ENCODE measurements around the gene DIS3L2.
"Not testable (repeated sequence)": the region's sequence is repeated elsewhere in the genome, so short reads cannot be mapped to it uniquely, and the experiment has no call there.

Gene DIS3L2

DNA sequence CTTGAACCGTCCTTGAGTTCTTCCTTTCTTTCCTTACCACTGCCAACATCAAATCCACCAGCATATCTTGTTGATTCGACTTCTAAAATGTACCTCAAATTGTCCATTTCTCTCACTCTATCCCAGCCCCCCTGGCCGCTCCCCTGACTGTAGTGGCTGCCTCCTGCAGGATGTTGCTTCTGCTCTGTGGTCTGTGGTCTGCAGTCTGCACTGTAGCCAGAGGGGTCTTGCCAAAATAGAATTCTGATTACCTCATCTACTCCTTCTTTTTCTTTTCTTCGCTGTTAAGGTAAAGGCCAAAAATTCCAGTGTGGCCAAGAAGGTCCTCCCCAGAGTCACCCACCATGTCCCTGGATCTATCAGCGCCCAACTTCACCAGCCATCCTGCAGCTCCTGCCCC, 337.6 kb downstream of the DIS3L2 start:
- Mint-ChIP-seq H3K4me1 (ENCODE audit: low read depth) (peaks cover 35% of the 10 kb centered on the region), H3K27me3 (no peaks in the 10 kb centered on the region), H3K9me3 (ENCODE audit: low read depth) (no peaks in the 10 kb centered on the region), H3K4me3 (peak overlapping the region; percentile 10), H3K36me3 (peaks cover 19% of the 10 kb centered on the region), H3K27ac (peak overlapping the region; percentile 2)

DNA sequence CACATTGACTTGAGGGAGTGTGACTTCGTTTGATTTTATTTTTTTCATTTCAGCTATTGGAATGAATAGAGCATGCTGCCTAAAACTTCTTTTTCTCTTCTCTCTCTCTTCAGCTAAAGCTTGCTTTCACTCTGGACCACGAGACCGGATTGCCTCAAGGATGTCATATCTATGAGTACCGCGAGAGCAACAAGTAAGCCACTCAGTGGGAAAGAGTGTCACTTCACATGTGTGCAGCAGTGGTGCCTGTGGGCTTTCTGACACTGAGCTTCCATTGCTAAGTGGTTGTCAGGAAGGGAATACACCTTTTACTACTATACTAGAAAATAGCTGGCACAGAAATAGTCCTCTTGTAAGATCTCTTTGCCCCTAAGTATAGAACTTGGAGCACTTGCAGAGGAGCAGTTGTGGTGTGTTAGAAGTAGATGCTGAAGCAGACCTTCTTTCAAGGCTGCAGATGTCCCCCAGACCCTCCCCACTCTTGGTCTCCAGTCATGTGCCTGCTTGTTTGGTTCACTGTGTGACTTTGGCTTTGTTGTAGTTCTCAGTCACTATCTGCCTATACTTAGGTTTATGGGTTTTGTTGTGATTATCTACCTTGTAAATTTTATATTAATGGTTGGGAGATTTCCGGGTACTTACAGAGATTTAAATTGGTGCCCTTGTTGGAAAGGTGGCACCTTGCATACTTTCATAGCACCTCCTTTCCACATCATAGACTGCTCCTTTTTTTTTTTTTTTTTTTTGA, 338.6 kb downstream of the DIS3L2 start:
- Mint-ChIP-seq H3K4me1 (ENCODE audit: low read depth) (peaks cover 33% of the 10 kb centered on the region), H3K4me3 (peak overlapping the region; percentile 36), H3K27ac (peak overlapping the region; percentile 50), H3K9me3 (ENCODE audit: low read depth) (no peaks in the 10 kb centered on the region), H3K36me3 (peaks cover 22% of the 10 kb centered on the region), H3K27me3 (no peaks in the 10 kb centered on the region)

DNA sequence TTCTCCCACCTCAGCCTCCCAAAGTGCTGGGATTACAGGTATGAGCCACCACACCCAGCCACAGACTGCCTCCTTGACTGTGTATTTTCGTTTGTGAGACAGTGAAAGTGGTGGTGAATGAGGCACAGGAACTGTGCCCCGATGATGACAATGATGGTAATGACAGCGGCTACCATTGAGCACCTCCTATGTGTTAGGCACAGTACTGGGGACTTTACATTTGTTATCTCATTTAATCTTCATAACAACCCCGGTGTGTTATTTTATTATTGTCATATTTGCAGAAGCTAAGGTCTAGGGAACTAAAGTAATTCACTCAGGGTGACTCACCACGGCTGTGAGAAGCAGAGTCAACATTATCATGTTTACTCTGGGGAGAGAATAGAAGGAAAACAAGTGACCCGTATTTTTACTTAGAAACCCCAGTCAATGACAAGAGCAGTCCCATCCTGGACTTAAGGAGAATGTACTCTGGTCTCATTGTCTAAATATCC, 339.4 kb downstream of the DIS3L2 start:
- Mint-ChIP-seq H3K27me3 (no peaks in the 10 kb centered on the region), H3K4me1 (ENCODE audit: low read depth) (peaks cover 33% of the 10 kb centered on the region), H3K36me3 (peaks cover 22% of the 10 kb centered on the region), H3K27ac (no peak overlapping the region), H3K9me3 (ENCODE audit: low read depth) (no peaks in the 10 kb centered on the region), H3K4me3 (no peak overlapping the region)

DNA sequence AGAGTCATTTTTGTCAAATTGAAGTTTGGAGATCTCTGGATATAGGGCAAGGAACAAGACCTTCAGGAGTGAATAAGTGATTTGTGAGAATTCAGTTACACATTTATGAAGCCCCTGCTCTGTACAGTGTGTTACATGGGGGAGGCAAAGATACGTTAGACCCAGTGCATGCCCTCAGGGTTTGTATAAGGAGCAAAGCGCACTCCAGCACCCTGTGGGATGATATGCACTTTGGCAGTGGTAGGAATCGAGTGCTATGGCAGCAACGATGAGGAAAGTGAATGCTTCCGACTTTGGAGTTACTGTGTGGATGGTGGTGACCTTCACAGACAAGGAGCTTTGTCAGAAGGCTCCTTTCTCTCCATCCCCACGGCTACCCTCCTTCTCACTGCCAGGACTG, 342.7 kb downstream of the DIS3L2 start:
- H3K4me3 Mint-ChIP-seq: no peak overlapping the region
- no peak overlapping the region for H3K27ac Mint-ChIP-seq
- peaks cover 46% of the 10 kb centered on the region for H3K4me1 Mint-ChIP-seq (ENCODE audit: low read depth)

DNA sequence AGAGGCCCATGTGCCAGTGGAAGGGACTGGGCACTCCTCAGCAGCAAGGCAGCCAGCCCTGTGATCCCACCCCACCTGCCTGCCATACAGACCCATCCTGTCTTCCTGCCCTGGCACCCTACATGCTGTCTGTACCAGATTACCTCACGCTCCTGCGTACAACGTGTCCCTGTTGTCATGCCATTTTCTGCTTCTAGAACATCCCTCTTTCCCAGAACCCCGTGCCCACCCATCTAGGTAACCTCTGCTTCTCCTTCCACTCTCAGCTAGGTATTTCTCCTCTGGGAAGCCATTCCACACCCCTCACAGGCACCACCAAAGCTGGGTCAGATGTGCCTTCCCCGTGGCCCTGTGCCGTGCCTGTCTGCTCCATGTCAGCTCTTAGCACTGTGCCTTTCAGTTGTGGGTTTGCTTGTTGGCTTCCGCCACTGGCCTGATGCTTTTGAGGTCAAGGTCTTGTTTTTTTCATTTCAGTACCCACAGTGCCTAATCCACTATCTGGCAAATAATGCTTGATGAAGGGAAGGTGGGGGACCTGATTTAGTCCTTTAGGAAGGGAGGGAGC, 345.3 kb downstream of the DIS3L2 start:
- H3K4me1 Mint-ChIP-seq (ENCODE audit: low read depth): peaks cover 52% of the 10 kb centered on the region
- H3K9me3 Mint-ChIP-seq (ENCODE audit: low read depth): no peaks in the 10 kb centered on the region
- H3K27me3 Mint-ChIP-seq: no peaks in the 10 kb centered on the region
- peak overlapping the region; percentile 5 for H3K4me3 Mint-ChIP-seq
- peaks cover 16% of the 10 kb centered on the region for H3K36me3 Mint-ChIP-seq
- peak overlapping the region; percentile 76 for H3K27ac Mint-ChIP-seq

More for the DNA sequence above, 342.7 kb downstream of the DIS3L2 start:
- Mint-ChIP-seq H3K36me3 (peaks cover 24% of the 10 kb centered on the region), H3K27me3 (no peaks in the 10 kb centered on the region), H3K9me3 (ENCODE audit: low read depth) (no peaks in the 10 kb centered on the region)

DNA sequence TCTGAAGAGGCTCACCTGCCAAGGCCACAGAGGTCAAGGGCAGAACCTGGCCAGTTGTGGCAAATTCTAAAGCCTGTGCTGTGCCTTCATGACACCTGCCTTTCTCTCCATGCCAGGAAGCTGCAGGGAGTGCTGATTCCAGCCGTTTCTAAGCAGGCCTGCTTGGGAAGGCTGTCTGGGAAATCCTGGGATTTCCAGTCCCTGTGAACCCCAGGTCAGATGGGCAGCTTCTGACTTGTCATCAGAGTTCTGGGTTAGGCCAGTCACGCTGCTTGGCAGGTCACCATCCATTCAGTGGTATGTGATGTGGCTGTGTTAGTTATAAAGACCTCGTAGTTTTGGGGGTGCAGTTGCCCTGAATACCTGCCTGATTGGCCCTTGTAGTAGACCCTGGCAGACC, 346.3 kb downstream of the DIS3L2 start:
- peak overlapping the region; percentile 86 for H3K27ac Mint-ChIP-seq
- peaks cover 62% of the 10 kb centered on the region for H3K4me1 Mint-ChIP-seq (ENCODE audit: low read depth)
- H3K27me3 Mint-ChIP-seq: no peaks in the 10 kb centered on the region

DNA sequence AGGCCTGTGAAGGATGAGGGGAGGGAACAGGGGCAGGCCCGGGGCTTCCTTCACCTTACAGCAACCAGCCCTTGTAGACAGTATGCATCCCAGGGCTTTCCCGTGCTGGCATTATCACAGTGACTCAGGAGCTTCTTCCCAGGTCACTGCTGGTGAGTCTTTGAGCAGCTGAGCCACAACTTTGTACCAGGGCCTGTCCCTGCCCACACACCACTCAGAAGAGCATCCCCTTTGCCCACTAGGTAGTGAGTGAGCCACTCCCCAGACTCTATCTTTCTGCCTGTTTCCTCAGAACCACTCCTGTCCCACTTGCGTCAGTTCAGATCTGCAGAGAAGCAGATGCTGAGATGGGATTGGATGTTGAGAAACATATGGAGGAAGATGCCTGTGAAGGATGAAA, 347.5 kb downstream of the DIS3L2 start:
- Mint-ChIP-seq H3K4me1 (ENCODE audit: low read depth) (peaks cover 73% of the 10 kb centered on the region), H3K9me3 (ENCODE audit: low read depth) (peaks cover 4% of the 10 kb centered on the region), H3K27me3 (no peaks in the 10 kb centered on the region), H3K27ac (peak overlapping the region; percentile 86), H3K4me3 (peak overlapping the region; percentile 54), H3K36me3 (peaks cover 17% of the 10 kb centered on the region)

More for the DNA sequence above, 346.3 kb downstream of the DIS3L2 start:
- H3K4me3 Mint-ChIP-seq: no peak overlapping the region
- no peaks in the 10 kb centered on the region for H3K9me3 Mint-ChIP-seq (ENCODE audit: low read depth)
- peaks cover 19% of the 10 kb centered on the region for H3K36me3 Mint-ChIP-seq

DNA sequence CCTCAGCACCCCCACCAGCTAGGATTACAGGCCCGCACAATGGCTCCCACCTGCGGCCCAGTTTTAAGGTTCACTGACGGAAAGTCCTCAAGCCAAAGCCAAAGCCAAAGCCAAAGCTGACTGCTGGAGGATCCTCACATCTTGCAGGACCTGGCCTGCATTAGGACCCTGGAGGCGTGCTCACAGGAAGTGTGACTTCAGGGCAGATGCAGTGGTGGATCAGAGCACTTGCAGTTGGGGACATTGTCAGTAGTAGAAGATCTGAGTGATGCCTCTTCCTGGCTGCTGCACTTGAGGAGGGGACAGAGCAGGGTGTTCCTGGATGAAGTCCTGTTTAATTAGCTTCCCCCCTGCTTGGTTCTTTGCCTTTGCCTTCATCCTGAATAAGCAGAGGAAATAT, 348.1 kb downstream of the DIS3L2 start:
- Mint-ChIP-seq H3K4me1 (ENCODE audit: low read depth) (peaks cover 79% of the 10 kb centered on the region), H3K27me3 (no peaks in the 10 kb centered on the region), H3K9me3 (ENCODE audit: low read depth) (peaks cover 4% of the 10 kb centered on the region), H3K27ac (peak overlapping the region; percentile 86), H3K36me3 (peaks cover 12% of the 10 kb centered on the region), H3K4me3 (peak overlapping the region; percentile 44)

DNA sequence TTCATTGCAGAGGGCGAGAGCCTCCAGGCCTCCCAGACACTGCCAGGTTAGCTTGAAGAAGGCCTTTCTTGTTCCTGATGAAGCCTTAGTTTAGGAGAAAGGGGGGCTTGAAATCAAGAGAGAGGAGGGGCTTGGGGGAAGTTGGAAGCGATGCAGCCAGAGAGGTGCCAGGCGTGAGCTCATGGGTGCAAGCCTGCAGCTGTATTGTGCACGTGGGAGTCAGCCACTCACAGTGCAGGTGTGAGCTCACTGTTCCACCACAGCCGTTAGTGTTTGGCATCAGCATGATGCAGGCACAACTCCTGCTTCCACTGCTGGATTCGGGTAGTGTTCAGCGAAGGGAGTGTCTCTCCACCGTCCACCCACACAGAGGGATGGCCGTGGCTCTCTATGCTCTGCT, 348.6 kb downstream of the DIS3L2 start:
- peaks cover 85% of the 10 kb centered on the region for H3K4me1 Mint-ChIP-seq (ENCODE audit: low read depth)

DNA sequence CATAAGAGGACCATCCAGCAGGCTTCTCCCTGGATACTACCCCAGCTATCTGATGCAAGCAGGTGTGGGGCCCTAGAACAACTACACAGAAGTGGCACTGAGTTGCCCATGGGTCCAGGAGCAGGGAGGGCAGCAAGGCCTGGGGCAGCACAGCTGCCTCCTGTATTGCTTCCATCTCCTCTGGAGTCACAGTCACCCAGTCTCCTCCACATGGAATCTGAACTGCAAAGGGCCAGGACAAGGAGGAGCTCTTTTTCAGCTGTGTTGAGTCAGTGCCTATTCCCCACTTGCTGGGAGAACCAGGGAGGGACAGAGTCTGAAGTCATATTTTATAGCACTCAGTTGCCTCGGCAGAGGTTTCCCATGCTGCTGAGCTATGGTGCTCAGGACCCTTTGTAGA, 349.2 kb downstream of the DIS3L2 start:
- peaks cover 90% of the 10 kb centered on the region for H3K4me1 Mint-ChIP-seq (ENCODE audit: low read depth)
- H3K4me3 Mint-ChIP-seq: peak overlapping the region; percentile 34
- H3K9me3 Mint-ChIP-seq (ENCODE audit: low read depth): peaks cover 4% of the 10 kb centered on the region
- peaks cover 9% of the 10 kb centered on the region for H3K36me3 Mint-ChIP-seq
- H3K27me3 Mint-ChIP-seq: no peaks in the 10 kb centered on the region
- peak overlapping the region; percentile 86 for H3K27ac Mint-ChIP-seq

More for the DNA sequence above, 348.6 kb downstream of the DIS3L2 start:
- Mint-ChIP-seq H3K4me3 (peak overlapping the region; percentile 44), H3K9me3 (ENCODE audit: low read depth) (peaks cover 4% of the 10 kb centered on the region), H3K27ac (peak overlapping the region; percentile 86), H3K36me3 (peaks cover 9% of the 10 kb centered on the region), H3K27me3 (no peaks in the 10 kb centered on the region)

DNA sequence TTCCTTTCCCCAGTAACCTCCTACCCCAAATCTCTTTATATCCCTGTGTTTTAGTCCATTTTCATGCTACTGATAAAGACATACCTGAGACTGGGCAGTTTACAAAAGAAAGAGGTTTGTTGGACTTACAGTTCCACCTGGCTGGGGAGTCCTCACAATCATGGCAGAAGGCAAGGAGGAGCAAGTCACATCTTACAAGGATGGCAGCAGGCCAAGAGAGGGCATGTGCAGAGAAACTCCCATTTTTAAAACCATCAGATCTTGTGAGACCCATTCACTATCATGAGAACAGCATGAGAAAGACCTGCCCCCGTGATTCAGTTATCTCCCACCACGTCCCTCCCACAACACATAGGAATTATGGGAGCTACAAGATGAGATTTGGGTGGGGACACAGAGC, 352.1 kb downstream of the DIS3L2 start:
- Mint-ChIP-seq H3K4me3 (peak overlapping the region; percentile 41), H3K27ac (peak overlapping the region; percentile 87), H3K4me1 (ENCODE audit: low read depth) (peaks cover 99% of the 10 kb centered on the region)
- not testable (repeated sequence) for H3K36me3 Mint-ChIP-seq; H3K27me3 Mint-ChIP-seq; H3K9me3 Mint-ChIP-seq (ENCODE audit: low read depth)

DNA sequence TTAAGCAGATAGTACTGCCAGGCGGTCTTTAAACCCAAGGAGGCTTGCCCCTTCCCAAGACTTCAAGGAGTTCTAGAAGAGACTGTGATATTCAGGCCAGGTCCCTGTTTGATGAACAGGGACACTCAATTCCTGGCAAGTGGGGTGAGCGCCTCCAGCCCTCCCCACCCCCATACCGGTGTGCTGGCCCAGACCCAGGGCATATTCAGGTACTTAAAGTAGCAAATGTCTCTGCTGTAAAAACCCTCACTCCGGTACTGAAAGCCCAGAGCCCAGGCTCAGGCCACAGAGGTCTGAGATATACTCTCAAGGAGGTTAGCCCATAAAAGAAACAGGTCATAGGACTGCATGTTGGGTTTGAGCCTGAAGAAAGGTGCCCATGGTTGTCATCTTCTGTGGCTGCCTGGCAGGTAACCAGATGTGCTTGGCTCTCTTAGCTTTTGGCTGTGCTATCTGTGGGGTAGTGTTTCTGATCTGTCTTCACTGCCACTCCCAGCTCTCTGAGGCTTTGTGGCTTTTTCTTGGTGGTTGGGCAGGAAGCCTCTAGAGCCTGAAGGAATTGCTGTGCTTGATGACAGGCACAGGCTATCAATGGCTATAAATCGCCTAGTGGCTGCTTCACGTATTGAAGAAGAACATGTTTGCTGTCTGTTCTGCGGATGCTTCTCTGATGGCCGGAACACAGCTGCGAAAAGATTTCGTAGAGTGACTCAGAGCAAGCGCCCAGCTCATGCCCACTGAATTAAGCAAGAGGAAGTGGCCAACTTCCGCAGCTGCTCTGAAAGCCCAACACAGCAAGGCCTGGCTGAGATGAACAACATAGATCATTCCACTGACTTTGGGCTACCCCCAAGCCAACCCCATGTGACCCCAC, 353.8 kb downstream of the DIS3L2 start:
- peaks cover 7% of the 10 kb centered on the region for H3K36me3 Mint-ChIP-seq
- H3K27me3 Mint-ChIP-seq: no peaks in the 10 kb centered on the region
- H3K9me3 Mint-ChIP-seq (ENCODE audit: low read depth): peaks cover 4% of the 10 kb centered on the region
- peaks cover 99% of the 10 kb centered on the region for H3K4me1 Mint-ChIP-seq (ENCODE audit: low read depth)
- peak overlapping the region; percentile 95 for H3K27ac Mint-ChIP-seq
- H3K4me3 Mint-ChIP-seq: peak overlapping the region; percentile 57

DNA sequence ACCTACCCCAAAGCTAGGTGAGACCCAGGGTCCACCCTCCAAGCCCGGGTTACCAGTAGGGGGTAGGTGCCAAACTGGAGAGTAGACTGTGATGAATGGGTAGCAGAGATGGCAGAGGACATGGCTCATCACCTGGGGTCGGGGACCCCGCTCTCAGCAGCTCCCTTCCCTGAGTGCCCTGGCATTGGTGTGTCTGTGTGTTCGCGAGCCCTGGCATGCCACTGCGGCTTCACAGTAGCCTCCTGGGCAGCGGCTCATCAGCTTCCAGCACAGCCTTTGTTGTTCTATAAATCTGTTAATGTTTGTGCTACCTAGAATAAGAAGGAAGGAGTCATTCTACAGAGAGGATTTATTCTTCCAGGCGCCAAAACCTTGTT, 354.4 kb downstream of the DIS3L2 start:
- Mint-ChIP-seq H3K27ac (peak overlapping the region; percentile 95), H3K9me3 (ENCODE audit: low read depth) (peaks cover 4% of the 10 kb centered on the region), H3K4me3 (peak overlapping the region; percentile 57), H3K36me3 (peaks cover 7% of the 10 kb centered on the region), H3K4me1 (ENCODE audit: low read depth) (peaks cover 99% of the 10 kb centered on the region), H3K27me3 (no peaks in the 10 kb centered on the region)

DNA sequence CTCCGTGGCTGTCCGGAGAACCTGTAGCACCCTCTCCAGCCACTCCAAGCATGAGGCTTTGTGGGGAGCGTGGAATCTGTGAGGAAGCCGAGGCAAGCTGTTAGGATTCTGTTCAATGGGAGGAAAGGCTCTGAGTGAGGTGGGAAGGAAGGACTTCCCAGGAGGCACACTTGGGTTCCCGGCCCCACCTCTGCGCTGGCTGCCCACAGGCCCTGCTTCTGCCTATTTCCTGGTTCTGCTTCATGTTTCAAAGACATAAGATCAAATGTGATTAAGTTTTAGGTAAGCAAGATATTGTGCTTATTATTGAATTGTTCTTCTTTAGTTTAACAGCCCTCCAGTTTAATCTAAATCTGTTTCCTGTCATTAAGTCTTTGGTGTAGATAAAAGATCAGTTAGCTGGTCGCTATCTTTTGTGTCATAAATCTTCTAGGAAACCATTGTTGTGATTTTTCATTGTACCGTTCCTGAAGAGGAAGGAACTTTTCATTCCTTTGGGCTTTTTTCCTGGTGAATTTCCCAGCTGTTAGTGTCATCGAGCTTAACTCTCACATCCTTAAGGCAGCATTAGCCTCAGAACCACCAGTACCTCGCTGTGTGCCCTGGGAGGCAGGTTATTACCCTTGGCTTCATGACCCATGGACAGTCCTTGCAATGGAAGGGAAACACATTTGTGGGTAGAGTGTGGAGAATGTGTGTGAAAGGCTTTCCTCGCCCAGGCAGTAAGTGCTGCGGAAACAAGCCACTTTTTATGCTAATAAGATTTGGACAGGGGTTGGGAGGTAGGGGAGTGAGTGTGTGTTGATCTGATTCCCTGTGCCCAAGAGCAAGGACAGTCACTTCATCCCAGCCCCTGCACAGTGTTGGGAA, 355.2 kb downstream of the DIS3L2 start:
- Mint-ChIP-seq H3K9me3 (ENCODE audit: low read depth) (peaks cover 4% of the 10 kb centered on the region), H3K4me1 (ENCODE audit: low read depth) (peaks cover 100% of the 10 kb centered on the region), H3K4me3 (peak overlapping the region; percentile 57), H3K27ac (peak overlapping the region; percentile 95), H3K27me3 (no peaks in the 10 kb centered on the region), H3K36me3 (peaks cover 7% of the 10 kb centered on the region)
